GM12801 (cell line): ENCODE data around the gene SLC19A1.

Experiments
- CTCF ChIP-seq: IDR thresholded peaks from one replicate; pipeline ENCODE4 v1.5.1; 2011; ENCODE audit warnings: control low read depth; ENCODE audit not compliant: insufficient read length; ENCODE audit errors: extremely low read depth

SLC19A1 gene

GRCh38 chr21:45504021-45504515 is 38.2 kb downstream of the SLC19A1 start:
- no peak for TF ChIP-seq CTCF

GRCh38 chr21:45502600-45502999 is 39.6 kb downstream of the SLC19A1 start:
- no peak for TF ChIP-seq CTCF

- TF ChIP-seq CTCF = no peak
Observed at GRCh38 chr21:45502006-45502345, 40.3 kb downstream of the SLC19A1 start.

- TF ChIP-seq CTCF = no peak
Observed at GRCh38 chr21:45499970-45500577, 42.2 kb downstream of the SLC19A1 start.

GRCh38 chr21:45499201-45499750 is 43.0 kb downstream of the SLC19A1 start:
- no peak for TF ChIP-seq CTCF

GRCh38 chr21:45498646-45499000 is 43.6 kb downstream of the SLC19A1 start:
- TF ChIP-seq CTCF = no peak

GRCh38 chr21:45497846-45498645 is 44.2 kb downstream of the SLC19A1 start:
- no peak for TF ChIP-seq CTCF
